ENCODE measurements around the gene MBP.

MBP gene

DNA sequence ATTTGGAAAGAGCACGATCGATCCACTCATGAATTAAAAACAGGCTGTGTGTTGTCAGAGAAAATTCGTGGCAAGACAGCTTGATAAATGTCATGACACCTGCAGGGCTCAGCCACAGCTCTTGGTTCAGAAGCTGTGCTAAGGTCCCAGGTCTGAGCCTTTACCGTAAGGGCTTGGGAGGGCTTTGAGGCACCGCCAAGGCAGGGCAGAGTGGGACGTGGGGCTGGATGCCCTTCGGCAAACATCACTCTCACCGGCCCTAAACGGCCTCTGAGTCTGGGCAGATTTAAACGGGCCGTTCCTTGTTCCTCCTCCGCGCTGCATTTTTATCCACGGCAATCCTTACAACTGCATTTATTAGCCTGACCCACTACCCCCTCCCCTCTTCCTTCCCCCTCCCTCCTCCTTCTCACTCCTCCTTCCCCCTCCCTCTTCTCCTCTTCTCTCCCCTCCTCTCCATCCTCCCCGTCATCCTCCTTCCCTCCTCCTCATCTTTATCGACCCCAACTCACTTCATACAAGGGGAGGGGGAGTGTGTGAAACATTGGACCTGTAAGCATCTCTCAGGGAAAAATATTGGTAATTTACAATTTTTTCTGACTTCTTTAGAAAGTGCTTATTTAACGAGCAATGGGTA is 33.9 kb downstream of the MBP start:
- DNase-seq: no peak

DNA sequence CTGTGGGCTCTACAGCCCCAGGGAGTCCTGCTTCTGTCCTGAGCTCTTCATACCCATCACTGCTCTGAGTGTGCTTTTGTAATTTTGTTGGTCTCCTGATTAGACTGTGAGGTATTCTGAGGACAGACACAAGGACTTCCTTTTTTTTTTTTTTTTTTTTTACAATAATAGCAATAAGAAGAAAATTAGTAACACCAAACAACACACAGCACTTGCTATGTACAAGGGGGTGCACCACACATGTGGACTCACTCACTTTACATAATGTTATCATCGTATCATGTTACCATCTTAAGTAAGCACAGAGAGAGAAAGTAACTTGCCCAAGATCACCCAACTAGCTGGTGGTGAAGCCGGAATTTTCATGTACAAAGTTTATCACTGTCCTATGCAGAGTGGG is 34.6 kb downstream of the MBP start:
- no peak for DNase-seq

DNA sequence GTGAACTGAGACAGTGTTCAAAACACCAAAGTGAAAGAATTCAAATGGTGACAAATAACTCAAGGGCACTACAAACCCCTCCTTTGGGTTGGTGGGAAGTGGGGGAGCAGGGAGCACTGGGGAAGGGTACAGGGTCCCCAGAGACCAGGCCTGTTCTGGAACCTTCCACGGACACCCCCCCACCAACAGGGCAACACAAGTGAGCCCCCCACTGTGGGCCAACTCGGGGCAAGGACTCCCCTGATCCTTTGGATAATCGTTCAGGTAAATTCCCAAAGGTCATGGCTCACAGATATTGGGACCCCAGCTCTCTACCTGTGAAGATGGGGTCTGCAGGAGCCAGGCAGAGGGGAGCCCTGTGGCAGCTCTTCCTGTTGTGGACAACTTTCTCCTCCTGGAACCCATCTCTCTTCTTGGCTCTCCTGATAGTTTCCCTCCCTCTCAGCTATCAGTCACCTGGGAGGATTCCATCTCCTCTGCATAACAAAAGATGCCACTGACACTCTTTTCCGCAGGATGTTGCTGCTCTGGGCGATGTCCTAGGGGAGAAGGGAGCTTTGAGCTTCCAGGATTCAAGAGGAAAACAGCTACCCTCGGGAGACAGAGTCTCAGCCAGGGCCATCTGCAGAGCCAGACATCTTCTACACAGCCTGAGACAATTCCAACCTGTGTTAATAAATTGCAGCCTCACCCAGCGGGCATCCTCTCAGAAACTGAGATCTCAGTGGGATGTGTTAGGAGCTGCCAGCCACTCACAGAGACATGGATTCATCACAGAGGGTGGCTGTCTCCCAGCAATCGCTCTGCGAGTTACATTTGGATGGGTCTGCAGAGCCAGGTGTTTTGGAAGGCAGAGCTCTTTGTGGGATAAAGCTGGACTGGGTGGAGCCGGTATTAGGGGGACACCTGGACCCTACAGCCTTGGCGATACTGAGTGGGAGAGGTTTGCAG is 35.4 kb downstream of the MBP start:
- no peak for DNase-seq

DNA sequence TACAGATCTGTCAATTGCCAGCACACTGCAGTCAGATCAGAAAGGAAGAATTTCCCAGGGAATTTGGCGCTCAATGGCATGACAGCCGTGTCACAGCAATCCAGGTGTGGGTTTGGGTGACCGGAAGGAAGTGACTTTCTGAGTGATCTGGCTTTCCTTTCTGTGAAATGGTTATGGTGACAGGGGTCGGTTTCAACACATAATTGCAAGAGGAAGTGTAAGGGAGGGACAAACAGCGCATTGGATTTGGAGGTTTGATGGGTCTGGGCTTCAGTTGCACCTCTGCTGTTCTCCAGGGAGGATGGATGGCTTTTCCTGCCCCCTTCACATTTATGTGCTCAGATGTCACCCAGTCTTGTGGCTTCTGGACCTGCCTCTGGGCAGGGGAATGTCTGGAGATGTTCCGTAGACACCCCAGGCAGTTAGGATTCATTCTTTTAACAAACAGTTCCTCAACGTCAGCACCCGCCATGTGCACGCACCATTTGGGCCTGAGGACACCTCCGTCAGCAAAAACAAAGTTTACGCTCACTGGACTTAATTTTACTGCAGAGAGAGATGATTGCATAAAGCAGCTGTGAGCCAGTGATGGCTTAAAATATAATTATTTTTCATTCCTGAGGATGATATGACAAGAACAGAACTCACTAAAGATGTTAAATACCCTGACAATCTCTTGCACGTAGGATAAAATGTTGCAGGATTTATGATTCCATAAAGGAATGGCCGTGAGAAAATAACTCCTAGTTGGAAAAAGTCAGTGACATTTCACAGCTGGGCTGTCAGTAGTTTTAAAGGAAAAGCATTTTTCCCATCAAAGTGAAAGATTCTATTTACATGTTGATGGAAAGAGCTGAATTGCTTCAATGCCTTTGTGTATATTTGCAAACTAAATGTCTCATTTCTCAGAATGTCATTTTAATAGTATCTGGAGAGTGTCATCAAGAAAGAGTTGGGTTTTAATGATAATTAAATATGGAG is 36.9 kb downstream of the MBP start:
- DNase-seq: no peak

DNA sequence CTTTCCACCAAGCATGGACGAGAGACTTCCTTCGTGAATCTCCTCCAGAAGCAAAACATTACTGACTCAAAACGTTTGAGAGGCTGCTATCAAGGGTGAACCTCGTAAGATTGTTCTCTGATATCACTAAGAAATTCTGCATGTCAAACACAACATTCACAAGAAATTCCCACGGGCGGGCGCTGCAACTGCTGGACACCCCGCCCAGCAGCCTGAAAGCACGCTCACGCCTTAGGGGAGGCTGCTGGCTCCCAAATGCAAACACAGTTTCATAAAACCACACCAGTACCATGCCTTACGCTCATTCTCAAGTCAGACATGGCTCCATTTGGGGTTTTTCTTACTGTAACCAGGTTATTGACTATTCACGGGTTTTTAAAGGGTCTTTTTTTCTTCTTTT is 39.0 kb downstream of the MBP start:
- no peak for DNase-seq

DNA sequence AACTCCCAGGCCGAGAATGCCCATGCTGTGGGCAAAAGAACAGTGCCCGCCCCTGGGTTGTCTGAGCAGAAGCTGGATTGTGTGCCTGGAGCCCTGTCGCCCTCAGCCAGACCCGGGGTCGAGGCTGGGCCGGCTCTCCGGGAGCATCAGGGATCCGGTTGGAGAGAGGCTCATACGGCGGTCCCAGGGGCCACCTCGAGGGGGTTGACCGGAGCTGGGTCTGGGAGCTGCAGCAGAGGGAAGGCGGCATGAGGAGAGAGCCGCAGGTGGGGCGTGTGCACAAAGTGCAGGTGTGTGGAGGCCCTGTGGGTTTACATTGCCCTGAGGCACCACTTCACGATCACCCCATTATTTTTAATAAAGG is 39.5 kb downstream of the MBP start:
- DNase-seq: no peak

DNA sequence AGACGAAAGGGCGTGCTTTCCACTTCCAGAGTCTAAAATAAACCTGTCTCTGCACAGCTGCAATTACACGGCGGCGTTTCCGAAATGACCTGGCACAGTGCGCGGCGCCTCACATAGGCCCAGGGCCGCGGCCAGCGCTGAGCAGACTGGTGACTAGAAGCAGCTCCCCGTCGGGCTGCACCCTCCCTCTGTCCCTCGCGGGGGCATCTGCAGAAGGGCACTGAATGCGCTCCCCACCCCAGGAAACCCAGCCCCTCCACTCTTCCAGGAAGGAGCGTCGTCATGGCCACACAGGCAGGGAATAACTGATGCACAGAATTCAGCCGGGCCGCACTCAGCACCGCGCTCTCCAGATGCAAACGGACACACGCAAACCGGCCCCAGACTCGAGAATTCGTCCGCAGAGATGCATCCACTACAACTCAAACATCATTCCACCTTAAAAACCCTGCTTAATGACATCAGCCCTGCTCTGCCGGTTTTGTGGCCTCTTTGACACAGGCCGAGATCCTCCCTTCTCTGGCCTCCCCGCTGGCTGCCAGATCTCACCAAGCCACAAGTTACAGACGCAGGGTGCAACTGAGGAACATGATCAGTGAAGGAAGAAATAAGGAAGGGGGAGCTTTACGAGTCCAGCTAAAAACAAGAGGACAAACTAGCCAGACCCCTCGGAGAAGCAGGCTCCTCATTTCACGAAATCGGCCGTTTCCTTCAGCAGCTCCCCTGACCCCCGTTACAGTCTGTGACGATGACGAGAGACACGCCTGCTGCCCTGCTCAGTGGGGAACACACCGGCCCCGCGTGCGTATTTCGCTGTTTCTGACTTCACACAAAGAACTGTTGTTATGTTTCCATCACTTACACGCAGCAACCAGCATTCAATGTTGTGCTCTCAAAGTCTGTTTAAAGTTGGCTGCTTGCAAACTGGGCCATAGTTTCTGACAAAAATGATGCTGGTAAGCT is 40.2 kb downstream of the MBP start:
- DNase-seq: no peak

DNA sequence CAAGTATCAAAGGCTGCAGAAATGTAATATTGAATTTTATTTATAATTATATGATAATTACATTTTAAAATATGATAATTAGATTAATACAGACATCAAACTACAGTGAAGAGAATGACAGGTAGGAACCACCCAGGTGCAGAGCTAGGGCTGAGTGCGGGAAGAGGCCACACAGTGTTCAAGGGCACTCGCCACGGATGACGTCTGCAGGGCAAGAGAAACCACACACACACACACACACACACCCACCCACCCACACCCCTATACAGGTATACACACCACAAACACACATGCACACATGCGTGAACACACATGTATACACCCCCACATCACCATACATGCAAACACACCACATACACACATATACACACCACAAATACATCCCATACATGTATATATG is 41.2 kb downstream of the MBP start:
- DNase-seq: no peak

DNA sequence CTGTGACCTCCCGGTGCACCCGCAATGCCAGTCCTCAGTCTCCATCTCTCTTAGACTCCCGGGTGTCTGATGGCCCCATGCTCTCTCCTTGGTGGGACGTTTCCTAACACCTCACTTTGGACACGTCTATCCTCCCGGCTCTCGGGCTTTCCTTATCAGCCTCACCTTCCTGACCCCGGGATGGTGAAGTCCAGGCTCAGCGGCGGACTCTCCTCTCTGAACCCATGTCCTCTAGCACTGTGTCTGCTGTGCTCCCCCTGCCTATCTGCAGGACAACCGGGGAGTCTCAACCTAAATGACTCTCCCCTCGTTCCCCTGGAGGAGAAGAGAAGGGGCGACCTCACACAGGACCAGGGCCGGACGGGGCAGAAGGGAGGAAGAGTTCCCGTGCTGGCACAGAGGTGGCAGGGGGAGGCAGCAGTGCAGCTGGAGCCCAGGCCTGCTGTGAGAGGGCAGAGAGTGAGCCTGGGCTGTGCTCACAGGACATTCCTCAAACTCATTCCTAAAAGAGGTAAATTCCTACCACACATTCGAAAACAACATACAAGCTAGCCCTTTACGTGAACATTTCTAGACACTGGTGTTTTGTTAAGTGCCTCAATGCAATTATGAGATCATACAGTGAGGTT is 41.9 kb downstream of the MBP start:
- DNase-seq: no peak

DNA sequence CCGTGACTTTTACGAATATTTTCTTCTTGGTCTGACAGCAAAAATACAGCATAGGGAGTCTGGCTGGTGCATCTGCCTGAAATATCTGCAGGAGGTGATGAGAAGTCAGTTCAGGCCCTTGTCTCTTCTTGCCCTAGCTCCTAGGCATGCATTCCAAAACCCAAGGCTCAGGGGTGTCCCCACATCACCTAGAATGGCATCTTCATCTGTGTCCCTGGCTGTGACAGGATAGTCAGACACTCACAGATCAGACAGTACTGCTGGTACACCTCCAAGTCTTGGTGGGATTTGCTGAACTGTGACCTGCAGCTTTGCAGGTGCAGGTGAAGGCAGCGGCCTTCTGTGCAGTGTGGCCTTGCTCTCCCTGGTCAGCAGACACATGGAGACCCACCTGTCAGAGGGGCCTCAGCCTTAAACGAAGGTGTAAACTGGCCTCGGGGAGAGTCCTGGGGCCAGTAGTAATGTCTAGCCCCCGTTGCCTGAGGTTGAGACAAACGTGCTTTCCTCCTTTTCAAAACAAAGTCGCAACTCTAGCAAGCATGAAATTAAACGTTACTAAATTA is 42.8 kb downstream of the MBP start:
- no peak for DNase-seq

DNA sequence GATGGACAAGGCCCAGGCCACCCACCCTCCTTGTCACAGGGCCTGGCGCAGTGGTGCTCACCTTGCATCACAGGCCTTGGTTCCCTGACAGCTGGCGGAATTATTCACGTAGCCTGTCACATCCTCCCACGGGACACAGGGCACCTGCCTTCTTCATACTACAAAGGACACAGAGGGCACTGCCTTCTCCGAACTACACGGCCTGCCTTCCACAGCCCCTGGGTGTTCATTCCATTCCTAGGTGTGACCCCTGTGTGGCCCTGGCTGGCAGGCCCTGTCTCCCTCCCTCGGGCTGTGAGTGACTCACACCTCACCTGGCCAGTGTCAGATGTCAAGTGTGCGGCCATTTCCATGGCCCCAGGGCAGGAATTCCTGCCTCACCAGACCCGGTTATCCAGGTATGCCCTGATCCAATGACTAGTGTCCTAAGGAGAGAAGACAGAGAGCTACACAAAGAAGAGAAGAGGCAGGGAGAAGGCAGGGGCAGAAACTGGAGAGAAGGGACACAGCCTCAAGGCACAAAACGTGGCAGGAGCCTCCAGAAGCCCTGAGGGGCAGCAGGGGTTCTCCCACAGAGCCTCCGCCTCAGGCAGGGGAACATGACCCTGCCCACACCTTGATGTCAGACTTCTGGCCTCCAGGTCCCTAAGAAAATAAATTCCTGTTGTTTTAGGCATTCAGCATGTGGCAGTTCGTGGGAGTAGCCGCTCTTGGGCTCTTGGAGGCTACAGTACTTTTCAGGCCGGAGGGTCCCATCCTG is 43.4 kb downstream of the MBP start:
- no peak for DNase-seq

DNA sequence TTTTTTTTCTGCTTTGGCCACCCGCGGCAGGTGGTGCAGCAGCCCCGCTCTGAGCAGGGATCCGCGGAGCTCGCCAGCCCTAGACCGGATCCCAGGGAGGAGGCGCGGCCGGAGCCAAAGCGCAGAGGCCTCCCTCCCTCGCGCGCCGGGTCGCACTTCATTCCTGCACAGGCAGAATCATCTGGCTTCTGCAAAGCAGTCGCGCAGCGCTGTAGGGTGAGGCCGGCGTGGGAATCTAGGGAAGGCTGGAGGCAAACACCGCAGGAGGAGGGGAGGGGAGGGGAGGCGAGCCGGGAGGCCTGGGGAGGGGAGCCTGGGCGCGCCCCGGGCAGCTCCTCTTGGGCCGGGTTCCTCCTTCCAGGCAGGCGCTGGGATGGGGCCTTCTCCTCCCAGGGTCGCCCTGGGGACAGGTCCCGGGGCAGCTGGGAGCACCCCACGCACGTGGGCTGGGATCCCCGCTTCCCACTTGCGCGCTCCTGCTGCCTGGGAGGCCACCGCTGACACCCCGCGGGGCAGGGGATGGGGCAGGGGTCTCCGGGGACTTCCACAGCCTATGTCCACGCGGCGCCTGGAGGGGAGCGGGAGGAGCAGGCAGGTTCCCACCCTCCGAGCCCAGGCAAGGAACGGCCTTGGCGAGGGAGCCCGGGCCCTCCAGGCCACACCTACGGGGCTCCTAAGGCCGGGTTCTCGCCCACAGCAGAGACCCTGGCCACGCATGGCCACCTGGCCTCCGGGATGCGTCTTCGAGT is 45.0 kb downstream of the MBP start:
- DNase-seq: no peak

DNA sequence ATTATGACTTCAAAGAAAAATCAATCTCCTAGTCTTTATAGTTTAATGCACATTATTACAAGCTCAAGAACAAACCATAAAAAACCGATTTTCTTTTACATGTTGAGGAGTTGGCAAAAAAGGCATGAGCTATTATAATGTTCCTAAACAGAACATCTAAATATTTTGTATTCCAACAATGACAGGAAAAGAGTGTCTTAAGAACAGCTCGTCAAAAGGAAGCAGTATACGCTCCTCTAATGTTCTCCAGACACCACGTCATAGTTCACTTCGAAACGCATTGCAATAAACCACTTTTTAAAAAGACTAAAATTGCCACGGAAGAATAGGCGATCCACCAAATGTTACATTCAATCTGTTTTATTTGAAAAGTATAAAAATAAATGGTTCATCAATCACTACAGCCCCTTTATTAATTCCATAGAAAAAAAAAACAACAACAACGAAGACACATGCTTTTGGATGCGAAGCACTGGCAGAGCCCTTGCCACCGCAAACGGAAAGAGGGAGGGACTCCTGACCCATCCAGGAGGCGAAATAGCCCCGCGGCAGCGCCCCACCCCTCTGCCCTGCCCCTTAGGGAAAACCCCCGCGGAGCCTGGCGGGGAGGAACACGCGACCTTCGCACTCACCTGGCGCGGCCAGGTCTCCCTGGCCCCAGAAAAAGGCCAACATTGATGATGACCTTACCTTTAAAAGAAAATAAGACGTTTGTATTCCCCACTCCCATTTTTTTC is 45.8 kb downstream of the MBP start:
- DNase-seq: no peak

DNA sequence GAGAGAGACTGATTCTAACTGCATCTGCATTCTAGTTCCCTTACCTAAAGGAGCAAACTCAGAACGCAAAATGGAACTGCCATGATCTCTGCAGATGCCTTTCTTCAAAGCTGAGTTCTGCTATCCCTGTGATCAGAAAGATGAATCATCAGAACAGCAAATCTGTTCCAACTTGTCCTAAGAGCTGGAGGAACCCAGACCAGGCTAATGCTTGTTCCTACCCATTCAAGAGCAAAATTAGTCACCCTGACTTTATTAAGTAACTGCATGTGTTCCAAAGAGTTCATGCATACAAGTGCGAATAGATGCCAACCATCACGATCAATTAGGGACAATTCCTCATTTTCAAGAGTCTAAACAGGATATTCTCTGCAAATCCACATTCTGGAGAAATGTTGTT is 46.5 kb downstream of the MBP start:
- no peak for DNase-seq

DNA sequence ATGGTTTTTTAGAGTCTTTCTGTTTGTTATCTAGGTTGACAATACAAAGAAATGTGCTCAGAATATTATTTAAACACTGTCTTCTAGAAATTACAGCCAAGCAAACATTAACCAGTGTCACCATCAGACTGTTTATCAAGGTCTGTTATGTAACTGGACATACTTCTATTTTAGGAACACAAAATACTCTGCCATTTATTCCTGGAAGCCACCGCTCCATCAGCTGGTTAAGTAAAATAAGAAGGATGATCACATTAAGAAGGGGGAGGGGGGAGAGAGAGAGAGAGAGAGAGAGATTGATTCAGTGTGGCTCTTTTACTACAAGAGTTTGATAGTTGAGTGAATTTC is 47.9 kb downstream of the MBP start:
- DNase-seq: no peak

DNA sequence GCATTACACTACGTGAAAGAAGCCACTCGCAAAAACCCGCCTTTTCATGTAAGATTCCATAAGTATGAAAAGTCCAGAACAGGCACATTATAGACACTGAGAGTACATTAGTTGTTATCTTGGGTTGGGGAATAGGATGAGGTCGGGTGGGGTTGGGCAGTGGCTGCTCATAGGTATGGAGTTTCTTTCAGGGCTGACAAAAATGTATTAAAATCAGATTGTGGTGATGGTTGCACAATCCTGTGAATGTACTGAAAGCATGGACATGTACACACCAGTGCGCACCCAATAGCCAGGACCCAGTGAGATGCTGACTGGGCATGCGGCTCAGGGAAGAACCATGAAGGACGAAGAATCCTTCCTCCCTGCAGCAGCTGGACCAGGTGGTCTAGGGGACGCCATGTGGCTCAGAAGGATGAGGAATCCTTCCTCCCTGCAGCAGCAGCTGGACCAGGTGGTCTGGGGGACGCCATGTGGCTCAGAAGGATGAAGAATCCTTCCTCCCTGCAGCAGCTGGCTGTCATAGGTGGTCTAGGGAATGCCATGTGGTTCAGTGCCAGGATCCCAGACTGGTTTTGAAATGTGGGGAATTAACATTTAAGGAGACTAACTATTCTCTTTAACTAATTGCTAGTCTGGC is 50.1 kb downstream of the MBP start:
- no peak for DNase-seq

DNA sequence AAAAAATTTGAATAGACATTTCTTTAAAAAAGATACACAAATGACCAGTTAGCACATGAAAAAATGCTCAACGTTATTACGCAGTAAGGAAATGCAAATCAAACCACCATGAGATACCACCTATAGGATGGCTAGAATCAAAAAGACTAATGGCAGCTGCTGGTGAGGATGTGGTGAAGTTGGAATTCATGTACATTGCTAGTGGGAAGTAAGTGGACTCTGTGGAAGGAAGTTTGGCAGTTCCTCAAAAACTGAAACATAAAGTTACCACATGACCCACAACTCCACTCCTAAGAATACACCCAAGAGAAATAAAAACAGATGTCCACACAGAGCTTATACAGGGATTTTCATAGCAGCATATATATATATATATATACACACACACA is 51.2 kb downstream of the MBP start:
- no peak for DNase-seq

DNA sequence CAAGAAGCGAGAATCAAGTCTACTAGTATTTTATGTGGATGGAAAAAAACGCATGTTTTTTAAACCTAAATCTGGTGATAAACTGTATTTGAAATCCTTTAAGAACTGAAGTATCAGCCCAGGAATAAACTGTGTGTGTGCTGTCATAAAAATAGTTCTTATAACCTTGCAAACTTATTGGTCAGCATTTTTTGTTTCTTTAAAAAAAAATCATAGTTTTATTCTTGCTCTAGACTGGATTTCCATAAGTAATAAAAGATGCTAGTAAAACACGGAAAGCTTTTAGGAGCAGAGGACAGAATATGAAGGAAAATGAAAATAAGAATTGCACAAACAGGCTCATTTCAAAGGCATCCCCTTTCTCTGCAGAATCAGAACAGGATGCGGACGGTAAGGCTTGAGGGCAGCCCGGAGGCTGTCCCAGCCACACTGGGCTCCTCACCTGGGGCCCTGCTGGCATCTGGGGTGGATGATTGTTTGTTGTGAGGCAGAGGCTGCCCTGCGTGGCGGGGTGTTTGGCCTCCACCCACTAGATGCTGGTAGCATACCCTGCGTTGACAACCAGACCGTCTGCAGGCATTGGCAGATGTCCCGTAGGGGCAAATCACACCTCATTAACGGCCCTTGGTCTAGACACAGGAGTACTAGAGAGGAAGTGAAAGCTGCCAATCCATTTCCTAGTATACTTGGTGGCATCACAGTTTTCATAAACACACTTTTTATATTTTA is 52.5 kb downstream of the MBP start:
- peak; percentile 69 to 77 for DNase-seq

Data from CD4-positive, alpha-beta T cell treated with Interferon alpha-2 for 1 hour (primary cell).